ENCODE data around the gene CRLF2.
"Not testable (repeated sequence)": the region's sequence is repeated elsewhere in the genome, so short reads cannot be mapped to it uniquely, and the experiment has no call there.

- TF ChIP-seq CTCF (conservative IDR thresholded peaks at IDR 0.05; ENCODE audit: low read depth in 2 of 2); EZH2 (IDR thresholded peaks at IDR 0.05; ENCODE audit: low read depth, unreplicated experiment); JUNB (IDR thresholded peaks at IDR 0.05; ENCODE audit: unreplicated experiment); REST (IDR thresholded peaks at IDR 0.05; ENCODE audit: unreplicated experiment); EZH2phosphoT487 (IDR thresholded peaks at IDR 0.05; ENCODE audit: unreplicated experiment); ZNF114 (CRISPR knock-in tag; IDR thresholded peaks at IDR 0.05); POLR2AphosphoS5 (IDR thresholded peaks at IDR 0.05; ENCODE audit: low read depth); STAT1 (IDR thresholded peaks at IDR 0.05; ENCODE audit: unreplicated experiment); CREB1 (CRISPR knock-in tag; IDR thresholded peaks at IDR 0.05; ENCODE audit: low read depth); ZNF331 (CRISPR knock-in tag; IDR thresholded peaks at IDR 0.05; ENCODE audit: low read depth): not testable (repeated sequence)
- TF ChIP-seq, protein P1, sequence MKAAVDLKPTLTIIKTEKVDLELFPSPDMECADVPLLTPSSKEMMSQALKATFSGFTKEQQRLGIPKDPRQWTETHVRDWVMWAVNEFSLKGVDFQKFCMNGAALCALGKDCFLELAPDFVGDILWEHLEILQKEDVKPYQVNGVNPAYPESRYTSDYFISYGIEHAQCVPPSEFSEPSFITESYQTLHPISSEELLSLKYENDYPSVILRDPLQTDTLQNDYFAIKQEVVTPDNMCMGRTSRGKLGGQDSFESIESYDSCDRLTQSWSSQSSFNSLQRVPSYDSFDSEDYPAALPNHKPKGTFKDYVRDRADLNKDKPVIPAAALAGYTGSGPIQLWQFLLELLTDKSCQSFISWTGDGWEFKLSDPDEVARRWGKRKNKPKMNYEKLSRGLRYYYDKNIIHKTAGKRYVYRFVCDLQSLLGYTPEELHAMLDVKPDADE (IDR thresholded peaks at IDR 0.05): not testable (repeated sequence)
Measured at GRCh38 chrX:1176531-1177320, 35.7 kb downstream of the CRLF2 start.

Data from GM23338 (cell line).